HepG2 (cell line): ENCODE results near the gene TRIM7. TPM values are rescaled to one million over a fixed set of nuclear protein-coding genes. Genes with fewer than 3 reads are reported as not detected.

Experiments used
- ATAC-seq: fragments of 200-7000 bp; cut with Tn5 transposase; 3 replicates; pipeline ENCODE4 v1.9.1; 2020; ENCODE audit warnings: mild to moderate bottlenecking, moderate library complexity
- BruUV-seq: library from RNA; stranded (reverse); fragments of 400-500 nt; replicated peaks from 2 replicates; lab custom pipeline; 2021; lab: Mats Ljungman, UMichigan
- CTCF ChIA-PET: fragments of 300-600 bp; formaldehyde crosslinking; extraction: SDS; loops from one replicate; lab custom pipeline; 2021; ENCODE audit warnings: low total read pairs, inconsistent platforms, low intra/inter-chr PET ratio; lab: Yijun Ruan, JAX
- POLR2A ChIA-PET: fragments of 350-600 bp; sonication (Branson Sonifier 250); formaldehyde crosslinking; loops from one replicate; lab custom pipeline; 2020; ENCODE audit warnings: antibody characterized with exemption, inconsistent platforms; lab: Yijun Ruan, JAX
- DNase-seq: peaks from one replicate; pipeline ENCODE4 v3.0.0-alpha.2; 2015; ENCODE audit warnings: low spot score
- FAIRE-seq: peaks from 3 replicates; lab custom pipeline; 2011; peaks lifted over from hg19 to GRCh38; lab: Jason Lieb, UNC
- H2AFZ ChIP-seq: one replicate; pipeline ENCODE4 v1.6.1; 2011; ENCODE audit warnings: low read length, inconsistent platforms
- H3K27ac ChIP-seq: fragments of 300-600 bp; 3 replicates; pipeline ENCODE4 v1.8.0; 2011; ENCODE audit warnings: mixed run types, mild to moderate bottlenecking, mixed read lengths, low read length, inconsistent platforms; ENCODE audit not compliant: insufficient read depth; ENCODE audit errors: extremely low read length
- H3K27me3 ChIP-seq, 2 experiments: fragments of 200-600 bp in 1 of 2; 2 replicates in 1 of 2; 3 replicates in 1 of 2; pipeline versions ENCODE4 v1.6.0 to v1.8.0; 2011; ENCODE audit warnings: low read length in 2 of 2, mild to moderate bottlenecking in 2 of 2, moderate library complexity in 2 of 2, inconsistent platforms in 1 of 2; ENCODE audit not compliant: insufficient read depth in 2 of 2, control insufficient read depth in 1 of 2
- H3K36me3 ChIP-seq, 2 experiments: fragments of 200-600 bp in 1 of 2; replicated peaks in 1 of 2; 2 replicates in 1 of 2; 3 replicates in 1 of 2; pipeline versions ENCODE4 v1.5.1 to v1.8.0; 2011; ENCODE audit warnings: low read length in 2 of 2, inconsistent platforms in 1 of 2; ENCODE audit not compliant: insufficient read depth in 2 of 2, control insufficient read depth in 1 of 2
- H3K4me1 ChIP-seq: 2 replicates; pipeline ENCODE4 v1.5.1; 2012; ENCODE audit warnings: low read length, inconsistent platforms; ENCODE audit not compliant: insufficient read depth
- H3K4me2 ChIP-seq: 2 replicates; pipeline ENCODE4 v1.6.0; 2011; ENCODE audit warnings: low read depth, low read length, inconsistent platforms
- H3K4me3 ChIP-seq, 3 experiments: fragments of 200-600 bp in 1 of 3; sonication (generic), shearing (Covaris generic) in 1 of 3; replicated peaks in 1 of 3; 2 replicates each; pipeline ENCODE4 v1.5.1; 2011 to 2016; ENCODE audit warnings: low read length in 3 of 3, inconsistent platforms in 2 of 3, low read depth in 2 of 3, mild to moderate bottlenecking in 2 of 3, control low read depth in 1 of 3, mixed read lengths in 1 of 3; ENCODE audit not compliant: insufficient read depth in 1 of 3
- H3K79me2 ChIP-seq: one replicate; pipeline ENCODE4 v1.6.1; 2011; ENCODE audit warnings: low read length, inconsistent platforms; ENCODE audit not compliant: insufficient read depth
- H3K9ac ChIP-seq: 2 replicates; pipeline ENCODE4 v1.6.0; 2011; ENCODE audit warnings: mild to moderate bottlenecking, low read depth, low read length, inconsistent platforms; ENCODE audit not compliant: insufficient read depth
- H3K9me3 ChIP-seq: 2 replicates; pipeline ENCODE4 v1.5.1; 2012; ENCODE audit warnings: mild to moderate bottlenecking, low read length
- H4K20me1 ChIP-seq: 2 replicates; pipeline ENCODE4 v1.6.0; 2011; ENCODE audit warnings: inconsistent platforms, mild to moderate bottlenecking, low read length, moderate library complexity; ENCODE audit not compliant: insufficient read depth
- ATF7 ChIP-seq, 2 experiments: fragments of 450-650 bp in 1 of 2; sonication (generic) in 1 of 2; formaldehyde crosslinking in 1 of 2; IDR thresholded peaks; 2 replicates each; pipeline versions ENCODE4 v1.4.0 to v1.6.1; 2016 to 2020; ENCODE audit warnings: antibody characterized with exemption in 1 of 2, mild to moderate bottlenecking in 1 of 2, missing genetic modification reagents in 1 of 2
- ATRX ChIP-seq: sonication (generic); formaldehyde crosslinking; IDR thresholded peaks from 2 replicates; pipeline ENCODE4 v1.4.0; 2020; ENCODE audit warnings: missing genetic modification reagents, borderline replicate concordance
- HOXA5 ChIP-seq: sonication (generic); formaldehyde crosslinking; IDR thresholded peaks from 2 replicates; pipeline ENCODE4 v1.4.0; 2020; ENCODE audit warnings: missing genetic modification reagents
- ISL2 ChIP-seq: sonication (generic); formaldehyde crosslinking; IDR thresholded peaks from 2 replicates; pipeline ENCODE4 v1.5.0; 2020; ENCODE audit warnings: missing genetic modification reagents
- SALL2 ChIP-seq: sonication (generic); formaldehyde crosslinking; IDR thresholded peaks from 2 replicates; pipeline ENCODE4 v1.8.1; 2023; ENCODE audit warnings: mild to moderate bottlenecking, missing genetic modification reagents, inconsistent platforms
- SOX13 ChIP-seq, 3 experiments: fragments of 450-650 bp in 1 of 3; sonication (generic) in 1 of 3; formaldehyde crosslinking in 1 of 3; IDR thresholded peaks in 2 of 3; conservative IDR thresholded peaks in 1 of 3; 2 replicates each; pipeline versions ENCODE4 v1.5.0 to v1.6.1; 2016 to 2020; ENCODE audit warnings: antibody characterized with exemption in 1 of 3, mild to moderate bottlenecking in 1 of 3, missing compliant biosample characterization in 1 of 3, missing genetic modification reagents in 1 of 3, moderate library complexity in 1 of 3
- WIZ ChIP-seq: sonication (generic); formaldehyde crosslinking; IDR thresholded peaks from 2 replicates; pipeline ENCODE4 v1.5.1; 2020; ENCODE audit warnings: mild to moderate bottlenecking, missing genetic modification reagents
- ZNF839 ChIP-seq: sonication (generic); formaldehyde crosslinking; IDR thresholded peaks from 2 replicates; pipeline ENCODE4 v1.4.0; 2020; ENCODE audit warnings: missing genetic modification reagents, mild to moderate bottlenecking, borderline replicate concordance
- WGBS: methylation state at CpG from one replicate; pipeline ENCODE4 v1.1.6; 2017; ENCODE audit warnings: low lambda C conversion rate; 5-methylcytosine and 5-hydroxymethylcytosine counted together
- in situ Hi-C: cut with HindIII; loops from 2 replicates; pipeline ENCODE4 v1.10.0; 2017; ENCODE audit warnings: low pct_unique_long_range_greater_than_20kb; ENCODE audit not compliant: extremely low pct_ligation_motif_present
- intact Hi-C: fragments of 100-400 bp; cut with micrococcal nuclease; formaldehyde crosslinking; loops from one replicate; pipeline ENCODE4 v1.10.0; 2022; ENCODE audit not compliant: unreplicated experiment
- polyA plus RNA-seq, 8 experiments: library from polyadenylated mRNA; depleted of rRNA in 3 of 8; stranded (reverse) in 7 of 8; unstranded in 1 of 8; fragments of >200 nt; fragmentation: Illumina TruSeq in 4 of 8; extraction: Trizol in 4 of 8; gene quantifications; 2 replicates each; pipeline versions ENCODE4 v1.2.1 to v1.2.3, GENCODE V29; 2011 to 2016; ENCODE audit warnings: low read depth in 4 of 8, missing spikeins in 1 of 8, mixed read lengths in 1 of 8; ENCODE audit not compliant: insufficient read depth in 1 of 8
- total RNA-seq, 5 experiments: library from RNA; depleted of rRNA; stranded (reverse); fragments of >200 nt; fragmentation: Illumina TruSeq; extraction: Trizol; gene quantifications; 2 replicates each; pipeline ENCODE4 v1.2.3, GENCODE V29; 2016; ENCODE audit warnings: low read depth in 1 of 5
- TF ChIP-seq, protein P1 (sequence below): sonication (generic); formaldehyde crosslinking; IDR thresholded peaks from 2 replicates; pipeline ENCODE4 v1.9.0; 2021; ENCODE audit warnings: missing genetic modification reagents, mild to moderate bottlenecking, borderline replicate concordance

Gene TRIM7
- total and polyA plus RNA-seq, 2 of the 13 experiments (the other 11 are each of a cell fraction or from before 2014, with no cell fraction given), result 0.13 TPM; not detected in 1

- intact Hi-C loops, result no loop called here
- H3K4me3 ChIP-seq, result no peak overlapping the region
- H3K4me1 ChIP-seq, result peaks cover 21% of the 10 kb centered on the region; the same call in 1 of the 2 replicates
- no peaks in the 10 kb centered on the region for H3K9me3 ChIP-seq
- ChIA-PET CTCF (no interaction called here), POLR2A (interaction anchor here (1.8 to 4.3 kb wide), 3 partner anchors 9 to 44 kb away, joined by 5 to 41 read pairs (median 25); partner anchors contain the start of genes RACK1 and TRIM41)
- no peak overlapping the region for H3K9ac ChIP-seq
- peaks cover 35 to 78% of the 10 kb centered on the region in 2 experiments for H3K36me3 ChIP-seq
- H2AFZ ChIP-seq, result no peak overlapping the region
- no peak overlapping the region for H3K4me2 ChIP-seq
- TF ChIP-seq SOX13 (IDR thresholded peaks at IDR 0.05) (no peak), SOX13 (CRISPR knock-in tag; conservative IDR thresholded peaks at IDR 0.05 in 1 of 2, IDR thresholded peaks at IDR 0.05 in 1 of 2) (no peak), ATRX (no peak), SALL2 (CRISPR knock-in tag) (no peak), ATF7 (IDR thresholded peaks at IDR 0.05) (peak; percentile 91), ATF7 (CRISPR knock-in tag; IDR thresholded peaks at IDR 0.05) (no peak), WIZ (CRISPR knock-in tag) (no peak), ISL2 (no peak), HOXA5 (CRISPR knock-in tag) (0 out of 2 replicates have a peak, but pooled peaks have one; percentile 30), ZNF839 (CRISPR knock-in tag) (no peak)
- TF ChIP-seq, protein P1, sequence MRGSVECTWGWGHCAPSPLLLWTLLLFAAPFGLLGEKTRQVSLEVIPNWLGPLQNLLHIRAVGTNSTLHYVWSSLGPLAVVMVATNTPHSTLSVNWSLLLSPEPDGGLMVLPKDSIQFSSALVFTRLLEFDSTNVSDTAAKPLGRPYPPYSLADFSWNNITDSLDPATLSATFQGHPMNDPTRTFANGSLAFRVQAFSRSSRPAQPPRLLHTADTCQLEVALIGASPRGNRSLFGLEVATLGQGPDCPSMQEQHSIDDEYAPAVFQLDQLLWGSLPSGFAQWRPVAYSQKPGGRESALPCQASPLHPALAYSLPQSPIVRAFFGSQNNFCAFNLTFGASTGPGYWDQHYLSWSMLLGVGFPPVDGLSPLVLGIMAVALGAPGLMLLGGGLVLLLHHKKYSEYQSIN, result no peak
- TF ChIP-seq, all 625 proteins: peak for 2
- ATAC-seq (peak; percentile 2; the same call in 1 of the 3 replicates), DNase-seq (no peak), FAIRE-seq (no peak)
- H3K27me3 ChIP-seq, result no peaks in the 10 kb centered on the region
- TSS peak; percentile 39 for BruUV-seq
- H4K20me1 ChIP-seq, result peaks cover 42% of the 10 kb centered on the region
- no peaks in the 10 kb centered on the region for H3K79me2 ChIP-seq
- 85% methylated on average over 5 of the region's 5 CpGs for WGBS
- peak overlapping the region; percentile 24 for H3K27ac ChIP-seq
- in situ Hi-C loops, result no loop called here
Measured at GRCh38 chr5:181235323-181235688, 30.3 kb upstream of the TRIM7 start.
